HCT116 (cell line): ENCODE measurements around the gene OR13C4. TPM values are rescaled to one million over a fixed set of nuclear protein-coding genes. Genes with fewer than 3 reads are reported as not detected.

Source experiments
- ATAC-seq: fragments of 200-7000 bp; cut with Tn5 transposase; 2 replicates; pipeline ENCODE4 v1.9.1; 2020; ENCODE audit warnings: mild to moderate bottlenecking, moderate library complexity
- BruUV-seq: library from RNA; stranded (reverse); fragments of 400-500 nt; replicated peaks from 2 replicates; lab custom pipeline; 2021; lab: Mats Ljungman, UMichigan
- CTCF ChIA-PET: fragments of 300-600 bp; sonication (Branson Sonifier 250); formaldehyde crosslinking; loops from one replicate; lab custom pipeline; 2021; ENCODE audit warnings: antibody characterized with exemption; lab: Charles Lee
- POLR2A ChIA-PET: fragments of 300-600, 350-600 bp; sonication (Branson Sonifier 250); formaldehyde crosslinking; loops from one replicate; lab custom pipeline; 2021; ENCODE audit warnings: antibody characterized with exemption; lab: Charles Lee
- RAD21 ChIA-PET, 2 experiments: fragments of 300-600 bp; sonication (Branson Sonifier 250); formaldehyde crosslinking; loops; one replicate each; lab custom pipeline; 2023; ENCODE audit warnings: low total read pairs in 2 of 2; ENCODE audit not compliant: uncharacterized antibody in 2 of 2, unreplicated experiment in 2 of 2, low non-redundant PET in 1 of 2; lab: Charles Lee
- DNase-seq: peaks from one replicate; pipeline ENCODE4 v3.0.0-alpha.2; 2010; ENCODE audit warnings: low read depth, low spot score
- H2AFZ ChIP-seq: fragments of 200-600 bp; shearing (Covaris generic), sonication (generic); 2 replicates; pipeline ENCODE4 v1.6.1; 2017; ENCODE audit warnings: low read depth, mixed run types, mixed read lengths, antibody characterized with exemption, low read length; ENCODE audit not compliant: poor library complexity, severe bottlenecking
- H3K27ac ChIP-seq: 2 replicates; pipeline ENCODE4 v1.5.1; 2012; ENCODE audit warnings: low read depth, low read length
- H3K27me3 ChIP-seq: fragments of 200-600 bp; sonication (generic); 2 replicates; pipeline ENCODE4 v1.6.1; 2016; ENCODE audit warnings: mixed run types, low read length, mixed read lengths; ENCODE audit not compliant: insufficient read depth
- H3K36me3 ChIP-seq, 2 experiments: fragments of 200-500 bp in 1 of 2; fragments of 200-600 bp in 1 of 2; sonication (Bioruptor generic) in 1 of 2; sonication (generic) in 1 of 2; 2 replicates each; pipeline versions ENCODE4 v1.5.1 to v1.6.1; 2014 to 2016; ENCODE audit warnings: low read length in 2 of 2, inconsistent platforms in 1 of 2, mixed read lengths in 1 of 2, mixed run types in 1 of 2; ENCODE audit not compliant: insufficient read depth in 2 of 2, control insufficient read depth in 1 of 2
- H3K4me1 ChIP-seq, 2 experiments: fragments of 200-600 bp in 1 of 2; sonication (generic) in 1 of 2; 2 replicates each; pipeline versions ENCODE4 v1.5.1 to v1.6.1; 2012 to 2017; ENCODE audit warnings: low read length in 2 of 2, inconsistent platforms in 1 of 2, mild to moderate bottlenecking in 1 of 2, mixed read lengths in 1 of 2, mixed run types in 1 of 2, moderate library complexity in 1 of 2; ENCODE audit not compliant: insufficient read depth in 2 of 2, control insufficient read depth in 1 of 2
- H3K4me2 ChIP-seq: fragments of 200-600 bp; sonication (generic); 2 replicates; pipeline ENCODE4 v1.6.1; 2017; ENCODE audit warnings: mixed run types, low read length, mixed read lengths
- H3K4me3 ChIP-seq, 2 experiments: fragments of 200-600 bp in 1 of 2; sonication (generic) in 1 of 2; replicated peaks in 1 of 2; 2 replicates each; pipeline ENCODE4 v1.5.1; 2011 to 2016; ENCODE audit warnings: low read length in 2 of 2, control low read depth in 1 of 2, low read depth in 1 of 2, mild to moderate bottlenecking in 1 of 2, mixed read lengths in 1 of 2, mixed run types in 1 of 2
- H3K79me2 ChIP-seq: fragments of 200-600 bp; sonication (generic); 2 replicates; pipeline ENCODE4 v1.6.1; 2017; ENCODE audit warnings: mild to moderate bottlenecking, mixed run types, low read length, moderate library complexity, mixed read lengths; ENCODE audit not compliant: insufficient read depth
- H3K9ac ChIP-seq: fragments of 200-600 bp; sonication (generic); 2 replicates; pipeline ENCODE4 v1.6.1; 2016; ENCODE audit warnings: low read length, mixed read lengths
- H3K9me2 ChIP-seq: fragments of 200-600 bp; sonication (generic), shearing (Covaris generic); 2 replicates; pipeline ENCODE4 v1.6.1; 2017; ENCODE audit warnings: mixed run types, mild to moderate bottlenecking, moderate library complexity; ENCODE audit not compliant: insufficient read depth
- H3K9me3 ChIP-seq, 2 experiments: fragments of 200-500 bp in 1 of 2; fragments of 200-600 bp in 1 of 2; sonication (Bioruptor generic) in 1 of 2; sonication (generic) in 1 of 2; 2 replicates each; pipeline ENCODE4 v1.6.1; 2014 to 2017; ENCODE audit warnings: low read length in 2 of 2, mixed read lengths in 2 of 2, inconsistent platforms in 1 of 2, low read depth in 1 of 2, mild to moderate bottlenecking in 1 of 2, mixed run types in 1 of 2, moderate library complexity in 1 of 2; ENCODE audit not compliant: control insufficient read depth in 1 of 2, insufficient read depth in 1 of 2
- H4K20me1 ChIP-seq: fragments of 200-600 bp; sonication (generic), shearing (Covaris generic); 2 replicates; pipeline ENCODE4 v1.6.1; 2017; ENCODE audit warnings: mixed run types, mild to moderate bottlenecking, moderate library complexity; ENCODE audit not compliant: insufficient read depth
- ATF3 ChIP-seq: IDR thresholded peaks from 2 replicates; pipeline ENCODE4 v1.6.1; 2012
- CEBPB ChIP-seq: IDR thresholded peaks from 2 replicates; pipeline ENCODE4 v1.6.1; 2012; ENCODE audit warnings: low read depth
- CTCF ChIP-seq, 3 experiments: fragments of 200-600 bp in 1 of 3; sonication (generic) in 1 of 3; IDR thresholded peaks in 2 of 3; conservative IDR thresholded peaks in 1 of 3; 2 replicates each; pipeline ENCODE4 v1.5.1; 2012 to 2017; ENCODE audit warnings: low read depth in 2 of 3, low read length in 2 of 3, antibody characterized with exemption in 1 of 3, borderline replicate concordance in 1 of 3, control low read depth in 1 of 3, mild to moderate bottlenecking in 1 of 3, mixed read lengths in 1 of 3, mixed run types in 1 of 3, moderate library complexity in 1 of 3; ENCODE audit not compliant: insufficient read depth in 1 of 3
- EGR1 ChIP-seq: IDR thresholded peaks from 2 replicates; pipeline ENCODE4 v1.6.1; 2012; ENCODE audit warnings: low read depth
- ELF1 ChIP-seq: IDR thresholded peaks from 2 replicates; pipeline ENCODE4 v1.6.1; 2012; ENCODE audit warnings: low read depth, borderline replicate concordance
- EZH2 ChIP-seq: fragments of 200-600 bp; sonication (generic); IDR thresholded peaks from 2 replicates; pipeline ENCODE4 v1.6.1; 2017; ENCODE audit warnings: antibody characterized with exemption, mixed run types
- EZH2phosphoT487 ChIP-seq: fragments of 200-600 bp; IDR thresholded peaks from 2 replicates; pipeline ENCODE4 v1.6.1; 2018; ENCODE audit warnings: antibody characterized with exemption, borderline replicate concordance
- FOSL1 ChIP-seq: IDR thresholded peaks from 2 replicates; pipeline ENCODE4 v1.6.1; 2012; ENCODE audit warnings: low read depth
- JUND ChIP-seq: IDR thresholded peaks from 2 replicates; pipeline ENCODE4 v1.6.1; 2012
- MAX ChIP-seq: IDR thresholded peaks from 2 replicates; pipeline ENCODE4 v1.6.1; 2012
- POLR2AphosphoS5 ChIP-seq: IDR thresholded peaks from 2 replicates; pipeline ENCODE4 v1.6.1; 2011; ENCODE audit warnings: mild to moderate bottlenecking, low read depth, low read length, moderate library complexity
- SIN3A ChIP-seq: IDR thresholded peaks from 2 replicates; pipeline ENCODE4 v1.6.1; 2012; ENCODE audit warnings: low read depth
- SRF ChIP-seq: IDR thresholded peaks from 2 replicates; pipeline ENCODE4 v1.6.1; 2012; ENCODE audit warnings: low read depth
- TCF7L2 ChIP-seq: IDR thresholded peaks from 2 replicates; pipeline ENCODE4 v1.7.0; 2011; ENCODE audit warnings: borderline replicate concordance, inconsistent platforms; ENCODE audit not compliant: insufficient read depth, insufficient read length; ENCODE audit errors: extremely low read depth
- ZBTB33 ChIP-seq: IDR thresholded peaks from 2 replicates; pipeline ENCODE4 v1.6.1; 2011; ENCODE audit warnings: mild to moderate bottlenecking, low read length, moderate library complexity; ENCODE audit not compliant: insufficient replicate concordance; ENCODE audit errors: extremely low read depth
- ZNF274 ChIP-seq: fragments of 200-500 bp; sonication (Bioruptor generic); IDR thresholded peaks from 2 replicates; pipeline ENCODE4 v1.6.1; 2014; ENCODE audit warnings: mild to moderate bottlenecking, low read depth, low read length, inconsistent platforms
- intact Hi-C: fragments of 100-400 bp; cut with micrococcal nuclease; formaldehyde crosslinking; loops from 2 replicates; pipeline ENCODE4 v1.10.0; 2022
- total RNA-seq: library from RNA; stranded (reverse); gene quantifications from one replicate; pipeline ENCODE4 v1.2.1, GENCODE V29; 2021; ENCODE audit not compliant: unreplicated experiment

OR13C4 gene
- total RNA-seq, 1 experiment from 2014 or later: not detected

- TF ChIP-seq CTCF (IDR thresholded peaks at IDR 0.05 in 2 of 3, conservative IDR thresholded peaks at IDR 0.05 in 1 of 3; ENCODE audit: borderline replicate concordance in 1 of 3, insufficient read depth in 1 of 3, low read depth in 2 of 3, low read length in 2 of 3) (no peak), EZH2phosphoT487 (no peak), MAX (no peak), EZH2 (no peak), FOSL1 (no peak)
Measured at GRCh38 chr9:104568868-104569267, 41.9 kb upstream of the OR13C4 start, which contains the start of gene OR13C8 (continued).

- intact Hi-C loops: no loop called here
Measured at GRCh38 chr9:104564358-104564757, 37.3 kb upstream of the OR13C4 start.

More at GRCh38 chr9:104564358-104564757, 37.3 kb upstream of the OR13C4 start:
- H4K20me1 ChIP-seq: no peaks in the 10 kb centered on the region
- no peaks in the 10 kb centered on the region for H3K79me2 ChIP-seq
- H3K9me2 ChIP-seq: no peaks in the 10 kb centered on the region
- H3K9ac ChIP-seq: no peak overlapping the region
- no peak overlapping the region for H2AFZ ChIP-seq
- H3K27ac ChIP-seq: no peak overlapping the region
- ChIA-PET CTCF (no interaction called here), POLR2A (no interaction called here), RAD21 (no interaction called here)
- H3K9me3 ChIP-seq: no peaks in the 10 kb centered on the region
- H3K4me3 ChIP-seq: no peak overlapping the region
- H3K4me1 ChIP-seq: no peaks in the 10 kb centered on the region
- no peak overlapping the region for H3K4me2 ChIP-seq
- no peaks in the 10 kb centered on the region for H3K27me3 ChIP-seq
- no peaks in the 10 kb centered on the region for H3K36me3 ChIP-seq
- ATAC-seq (no peak), DNase-seq (no peak)
- no TSS peak for BruUV-seq
- TF ChIP-seq TCF7L2: no peak
- no peak for TF ChIP-seq ATF3
- TF ChIP-seq ELF1: no peak
- no peak for TF ChIP-seq ZBTB33
- no peak for TF ChIP-seq CEBPB
- no peak for TF ChIP-seq JUND
- no peak for TF ChIP-seq FOSL1
- TF ChIP-seq SIN3A: no peak
- no peak for TF ChIP-seq POLR2AphosphoS5
- no peak for TF ChIP-seq CTCF (IDR thresholded peaks at IDR 0.05 in 2 of 3, conservative IDR thresholded peaks at IDR 0.05 in 1 of 3; ENCODE audit: borderline replicate concordance in 1 of 3, insufficient read depth in 1 of 3, low read depth in 2 of 3, low read length in 2 of 3)
- TF ChIP-seq ZNF274: no peak
- TF ChIP-seq EGR1: no peak
- TF ChIP-seq SRF: no peak
